HUES6 (cell line): Measurements from ENCODE around the gene NELFA.
"Not testable (repeated sequence)": the region's sequence is repeated elsewhere in the genome, so short reads cannot be mapped to it uniquely, and the experiment has no call there.

Experiments
- H3K27ac ChIP-seq: 2 replicates; pipeline ENCODE4 v1.7.0; 2013; ENCODE audit warnings: low read depth, mild to moderate bottlenecking, low read length, inconsistent platforms
- H3K27me3 ChIP-seq: 2 replicates; pipeline ENCODE4 v1.6.1; 2013; ENCODE audit warnings: low read length; ENCODE audit not compliant: control insufficient read depth, insufficient read depth
- H3K36me3 ChIP-seq: 2 replicates; pipeline ENCODE4 v1.6.1; 2013; ENCODE audit warnings: low read length; ENCODE audit not compliant: control insufficient read depth, insufficient read depth
- H3K4me1 ChIP-seq: 2 replicates; pipeline ENCODE4 v1.6.1; 2013; ENCODE audit warnings: low read length; ENCODE audit not compliant: control insufficient read depth, insufficient read depth
- H3K4me3 ChIP-seq: 2 replicates; pipeline ENCODE4 v1.5.1; 2013; ENCODE audit warnings: low read depth, low read length
- H3K9ac ChIP-seq: one replicate; pipeline ENCODE4 v1.6.1; 2013; ENCODE audit warnings: mild to moderate bottlenecking, low read length
- H3K9me3 ChIP-seq: 2 replicates; pipeline ENCODE4 v1.6.1; 2013; ENCODE audit warnings: low read depth, low read length; ENCODE audit not compliant: control insufficient read depth, insufficient read depth

The NELFA gene

GRCh38 chr4:2036866-2037265, 28.1 kb upstream of the NELFA start:
- Histone ChIP-seq H3K27ac (no peak overlapping the region), H3K27me3 (peaks cover 71% of the 10 kb centered on the region), H3K9me3 (no peaks in the 10 kb centered on the region), H3K9ac (no peak overlapping the region), H3K4me3 (no peak overlapping the region), H3K36me3 (no peaks in the 10 kb centered on the region), H3K4me1 (no peaks in the 10 kb centered on the region)

GRCh38 chr4:2036327-2036726, 27.6 kb upstream of the NELFA start:
- no peak overlapping the region for H3K4me3 ChIP-seq

GRCh38 chr4:2031161-2031560, 22.4 kb upstream of the NELFA start:
- not testable (repeated sequence) for H3K9me3 ChIP-seq, H3K9ac ChIP-seq, H3K27ac ChIP-seq, H3K36me3 ChIP-seq, H3K4me3 ChIP-seq, H3K4me1 ChIP-seq
- peaks cover 34% of the 10 kb centered on the region for H3K27me3 ChIP-seq

More at GRCh38 chr4:2036327-2036726, 27.6 kb upstream of the NELFA start:
- H3K9ac ChIP-seq = no peak overlapping the region
- no peaks in the 10 kb centered on the region for H3K36me3 ChIP-seq
- no peaks in the 10 kb centered on the region for H3K4me1 ChIP-seq
- H3K9me3 ChIP-seq = no peaks in the 10 kb centered on the region
- peaks cover 66% of the 10 kb centered on the region for H3K27me3 ChIP-seq
- H3K27ac ChIP-seq = no peak overlapping the region

GRCh38 chr4:2027120-2027519, 18.3 kb upstream of the NELFA start:
- Histone ChIP-seq H3K27me3 (peaks cover 11% of the 10 kb centered on the region), H3K9me3 (peaks cover 10% of the 10 kb centered on the region)
- H3K9ac ChIP-seq, H3K4me3 ChIP-seq, H3K27ac ChIP-seq, H3K4me1 ChIP-seq, H3K36me3 ChIP-seq: not testable (repeated sequence)

- Histone ChIP-seq H3K4me3 (no peak overlapping the region), H3K36me3 (no peaks in the 10 kb centered on the region), H3K9me3 (peaks cover 10% of the 10 kb centered on the region), H3K9ac (no peak overlapping the region), H3K27ac (no peak overlapping the region), H3K4me1 (peaks cover 3% of the 10 kb centered on the region; the same call in 1 of the 2 replicates), H3K27me3 (peaks cover 11% of the 10 kb centered on the region)
Measured at GRCh38 chr4:2025817-2026216, 17.0 kb upstream of the NELFA start.

GRCh38 chr4:2024683-2025082, 15.9 kb upstream of the NELFA start:
- H3K9me3 ChIP-seq = peaks cover 10% of the 10 kb centered on the region
- peaks cover 7% of the 10 kb centered on the region for H3K27me3 ChIP-seq
- no peak overlapping the region for H3K4me3 ChIP-seq
- no peaks in the 10 kb centered on the region for H3K36me3 ChIP-seq
- peaks cover 3% of the 10 kb centered on the region; the same call in 1 of the 2 replicates for H3K4me1 ChIP-seq
- H3K9ac ChIP-seq = no peak overlapping the region
- H3K27ac ChIP-seq = no peak overlapping the region

- H3K9me3 ChIP-seq, H3K9ac ChIP-seq, H3K27ac ChIP-seq, H3K27me3 ChIP-seq, H3K4me3 ChIP-seq, H3K36me3 ChIP-seq, H3K4me1 ChIP-seq: not testable (repeated sequence)
Measured at GRCh38 chr4:2021358-2022018, 12.7 kb upstream of the NELFA start.

- Histone ChIP-seq H3K4me3 (no peak overlapping the region), H3K27ac (no peak overlapping the region), H3K9ac (no peak overlapping the region), H3K27me3 (no peaks in the 10 kb centered on the region; the same call in 1 of the 2 replicates), H3K9me3 (no peaks in the 10 kb centered on the region), H3K36me3 (no peaks in the 10 kb centered on the region), H3K4me1 (0 out of 2 replicates have a peak, but pooled peaks cover under 1% of the 10 kb centered on the region)
Measured at GRCh38 chr4:2015008-2015407, 6.2 kb upstream of the NELFA start.

- Histone ChIP-seq H3K9me3 (no peaks in the 10 kb centered on the region), H3K27me3 (no peaks in the 10 kb centered on the region), H3K4me3 (no peak overlapping the region), H3K9ac (no peak overlapping the region), H3K4me1 (peaks cover 5% of the 10 kb centered on the region; the same call in 1 of the 2 replicates), H3K36me3 (no peaks in the 10 kb centered on the region), H3K27ac (no peak overlapping the region)
Measured at GRCh38 chr4:2011583-2011982, 2.8 kb upstream of the NELFA start.

- Histone ChIP-seq H3K4me3 (peak overlapping the region; percentile 100), H3K27me3 (no peaks in the 10 kb centered on the region), H3K9ac (peak overlapping the region; percentile 95), H3K36me3 (peaks cover 5% of the 10 kb centered on the region), H3K9me3 (no peaks in the 10 kb centered on the region), H3K27ac (peak overlapping the region; percentile 100), H3K4me1 (peaks cover 5% of the 10 kb centered on the region; the same call in 1 of the 2 replicates)
Measured at GRCh38 chr4:2009651-2010233, 968 bp upstream of the NELFA start.

GRCh38 chr4:2008671-2008920, 178 bp downstream of the NELFA start:
- peaks cover 5% of the 10 kb centered on the region for H3K36me3 ChIP-seq
- no peaks in the 10 kb centered on the region for H3K27me3 ChIP-seq
- no peaks in the 10 kb centered on the region for H3K9me3 ChIP-seq
- H3K4me1 ChIP-seq = peaks cover 5% of the 10 kb centered on the region; the same call in 1 of the 2 replicates
- H3K27ac ChIP-seq = peak overlapping the region; percentile 100
- H3K4me3 ChIP-seq = peak overlapping the region; percentile 100
- H3K9ac ChIP-seq = peak overlapping the region; percentile 95
